NCI-H2107 (cell line): ENCODE data around the gene MACF1.
"Not testable (repeated sequence)": the region's sequence is repeated elsewhere in the genome, so short reads cannot be mapped to it uniquely, and the experiment has no call there.

Source experiments
- DNase-seq: peaks from one replicate; lab custom pipeline; 2025; lab: John Stamatoyannopoulos, UW

Gene MACF1

GRCh38 chr1:39514710-39515124 lies 310.2 kb downstream of the MACF1 start:
- DNase-seq = not testable (repeated sequence)

- DNase-seq = not testable (repeated sequence)
These were observed 310.9 kb downstream of the MACF1 start for GRCh38 chr1:39515131-39516086.

GRCh38 chr1:39516841-39517240 lies 312.3 kb downstream of the MACF1 start:
- DNase-seq = not testable (repeated sequence)

GRCh38 chr1:39517936-39518335 lies 313.4 kb downstream of the MACF1 start:
- DNase-seq = not testable (repeated sequence)

- not testable (repeated sequence) for DNase-seq
These were observed 314.9 kb downstream of the MACF1 start for GRCh38 chr1:39519376-39519775.

GRCh38 chr1:39522221-39522620 lies 317.7 kb downstream of the MACF1 start:
- not testable (repeated sequence) for DNase-seq

- no peak for DNase-seq
These were observed 318.4 kb downstream of the MACF1 start for GRCh38 chr1:39522661-39523567.

GRCh38 chr1:39524171-39524570 lies 319.7 kb downstream of the MACF1 start:
- DNase-seq = no peak

- DNase-seq = no peak
These were observed 320.3 kb downstream of the MACF1 start for GRCh38 chr1:39524591-39525365.

GRCh38 chr1:39525366-39526165 lies 321.1 kb downstream of the MACF1 start:
- DNase-seq = no peak

- DNase-seq = no peak
These were observed 322.1 kb downstream of the MACF1 start for GRCh38 chr1:39526466-39527189.

- not testable (repeated sequence) for DNase-seq
These were observed 322.7 kb downstream of the MACF1 start for GRCh38 chr1:39527190-39527579.

- no peak for DNase-seq
These were observed 323.6 kb downstream of the MACF1 start for GRCh38 chr1:39528082-39528481.

- no peak for DNase-seq
These were observed 325.5 kb downstream of the MACF1 start for GRCh38 chr1:39529901-39530535.

GRCh38 chr1:39531526-39531925 lies 327.0 kb downstream of the MACF1 start:
- DNase-seq = no peak

GRCh38 chr1:39533442-39533841 lies 328.9 kb downstream of the MACF1 start:
- no peak for DNase-seq
